IMR-90 (cell line): Measurements from ENCODE around the gene ZNF599. TPM values are rescaled to one million over a fixed set of nuclear protein-coding genes. Genes with fewer than 3 reads are reported as not detected.

ENCODE experiments used
- ATAC-seq: fragments of 200-7000 bp; cut with Tn5 transposase; 2 replicates; pipeline ENCODE4 v1.9.1; 2020; ENCODE audit warnings: low read depth, mild to moderate bottlenecking, moderate library complexity
- BruUV-seq: library from RNA; stranded (reverse); fragments of 400-500 nt; replicated peaks from 2 replicates; lab custom pipeline; 2021; lab: Mats Ljungman, UMichigan
- CTCF ChIA-PET: fragments of 300-600 bp; formaldehyde crosslinking; extraction: SDS; loops from one replicate; lab custom pipeline; 2021; ENCODE audit warnings: antibody characterized with exemption; lab: Yijun Ruan, JAX
- POLR2A ChIA-PET: fragments of 300-600 bp; sonication (Branson Sonifier 250); formaldehyde crosslinking; loops from one replicate; lab custom pipeline; 2022; ENCODE audit warnings: antibody characterized with exemption; ENCODE audit not compliant: unreplicated experiment; lab: Charles Lee
- DNase-seq: peaks from one replicate; pipeline ENCODE4 v3.0.0; 2013
- H2AFZ ChIP-seq: replicated peaks from 2 replicates; pipeline ENCODE3; 2013; ENCODE audit warnings: low read length, mild to moderate bottlenecking; ENCODE audit not compliant: poor library complexity
- H2AK5ac ChIP-seq: 2 replicates; pipeline ENCODE4 v1.6.1; 2013; ENCODE audit warnings: low read depth, low read length, inconsistent platforms
- H2AK9ac ChIP-seq: replicated peaks from 2 replicates; pipeline ENCODE3; 2013; ENCODE audit warnings: mild to moderate bottlenecking, low read depth, low read length, moderate library complexity; ENCODE audit not compliant: poor library complexity
- H2BK120ac ChIP-seq: 2 replicates; pipeline ENCODE4 v1.6.1; 2013; ENCODE audit warnings: low read depth, low read length, inconsistent platforms
- H2BK15ac ChIP-seq: 3 replicates; pipeline ENCODE4 v1.6.1; 2013; ENCODE audit warnings: low read depth, low read length, inconsistent platforms
- H2BK20ac ChIP-seq: 2 replicates; pipeline ENCODE4 v1.6.1; 2013; ENCODE audit warnings: low read depth, mild to moderate bottlenecking, inconsistent platforms, low read length, moderate library complexity
- H2BK5ac ChIP-seq: 2 replicates; pipeline ENCODE4 v1.6.1; 2013; ENCODE audit warnings: mild to moderate bottlenecking, low read depth, low read length, inconsistent platforms; ENCODE audit not compliant: poor library complexity, severe bottlenecking
- H3K14ac ChIP-seq: replicated peaks from 2 replicates; pipeline ENCODE4 v1.6.1; 2013; ENCODE audit warnings: low read depth, low read length, inconsistent platforms
- H3K18ac ChIP-seq: 2 replicates; pipeline ENCODE4 v1.6.1; 2013; ENCODE audit warnings: low read depth, low read length, control low read depth
- H3K23ac ChIP-seq: 2 replicates; pipeline ENCODE4 v1.6.1; 2013; ENCODE audit warnings: low read depth, low read length, inconsistent platforms
- H3K27ac ChIP-seq: 2 replicates; pipeline ENCODE4 v1.5.1; 2013; ENCODE audit warnings: mild to moderate bottlenecking, control low read depth, low read length; ENCODE audit not compliant: insufficient read depth
- H3K27me3 ChIP-seq: 2 replicates; pipeline ENCODE4 v1.6.1; 2013; ENCODE audit warnings: low read length; ENCODE audit not compliant: control insufficient read depth, insufficient read depth
- H3K36me3 ChIP-seq: 2 replicates; pipeline ENCODE4 v1.6.1; 2013; ENCODE audit warnings: low read length, mixed read lengths; ENCODE audit not compliant: control insufficient read depth, insufficient read depth
- H3K4ac ChIP-seq: 2 replicates; pipeline ENCODE4 v1.6.1; 2013; ENCODE audit warnings: low read depth, low read length, inconsistent platforms
- H3K4me1 ChIP-seq: 2 replicates; pipeline ENCODE4 v1.6.1; 2013; ENCODE audit warnings: low read length, mixed read lengths; ENCODE audit not compliant: control insufficient read depth, insufficient read depth
- H3K4me2 ChIP-seq: 2 replicates; pipeline ENCODE4 v1.6.1; 2013; ENCODE audit warnings: low read depth, mild to moderate bottlenecking, control low read depth, low read length, moderate library complexity
- H3K4me3 ChIP-seq: 2 replicates; pipeline ENCODE4 v1.5.1; 2013; ENCODE audit warnings: low read depth, mild to moderate bottlenecking, control low read depth, low read length, moderate library complexity; ENCODE audit not compliant: insufficient read depth
- H3K56ac ChIP-seq: 2 replicates; pipeline ENCODE4 v1.6.1; 2013; ENCODE audit warnings: low read length, inconsistent platforms; ENCODE audit not compliant: insufficient read depth; ENCODE audit errors: extremely low read depth
- H3K79me1 ChIP-seq, 2 experiments: 2 replicates each; pipeline ENCODE4 v1.6.1; 2013; ENCODE audit warnings: low read length in 2 of 2, inconsistent platforms in 1 of 2, low read depth in 1 of 2
- H3K9ac ChIP-seq: 2 replicates; pipeline ENCODE4 v1.6.1; 2013; ENCODE audit warnings: low read depth, low read length, control low read depth
- H3K9me1 ChIP-seq: 2 replicates; pipeline ENCODE4 v1.6.1; 2013; ENCODE audit warnings: low read length, inconsistent platforms; ENCODE audit not compliant: insufficient read depth
- H3K9me3 ChIP-seq: 2 replicates; pipeline ENCODE4 v1.6.1; 2013; ENCODE audit warnings: low read length; ENCODE audit not compliant: control insufficient read depth, insufficient read depth
- H4K20me1 ChIP-seq: 2 replicates; pipeline ENCODE4 v1.6.1; 2013; ENCODE audit warnings: low read length, inconsistent platforms; ENCODE audit not compliant: insufficient read depth
- H4K5ac ChIP-seq: 2 replicates; pipeline ENCODE4 v1.6.1; 2013; ENCODE audit warnings: mild to moderate bottlenecking, low read depth, low read length, control low read depth
- H4K8ac ChIP-seq, 2 experiments: 2 replicates each; pipeline ENCODE4 v1.6.1; 2013; ENCODE audit warnings: low read depth in 2 of 2, low read length in 2 of 2, control low read depth in 1 of 2, inconsistent platforms in 1 of 2
- H4K91ac ChIP-seq: 2 replicates; pipeline ENCODE4 v1.6.1; 2013; ENCODE audit warnings: low read depth, low read length, inconsistent platforms; ENCODE audit not compliant: insufficient read depth
- MAFK ChIP-seq: IDR thresholded peaks from 2 replicates; pipeline ENCODE4 v1.6.1; 2012; ENCODE audit warnings: low read depth, low read length, improper control_type of control experiment
- MXI1 ChIP-seq: IDR thresholded peaks from 2 replicates; pipeline ENCODE4 v1.6.1; 2012; ENCODE audit warnings: low read depth, mild to moderate bottlenecking, low read length, moderate library complexity, borderline replicate concordance
- POLR2A ChIP-seq: IDR thresholded peaks from 2 replicates; pipeline ENCODE4 v1.6.1; 2012; ENCODE audit warnings: mild to moderate bottlenecking, low read depth, low read length
- RAD21 ChIP-seq: IDR thresholded peaks from 2 replicates; pipeline ENCODE4 v1.6.1; 2012; ENCODE audit warnings: low read length, improper control_type of control experiment
- WGBS, 2 experiments: methylation state at CpG; one replicate each; pipeline versions ENCODE4 v1.1.5 to v1.1.7; 2013; ENCODE audit warnings: missing lambda C conversion rate in 2 of 2; ENCODE audit not compliant: insufficient read length in 1 of 2; ENCODE audit errors: extremely low coverage in 2 of 2; 5-methylcytosine and 5-hydroxymethylcytosine counted together
- dilution Hi-C: fragments of 300-500 bp; cut with HindIII; formaldehyde crosslinking; loops from one replicate; pipeline ENCODE4 v1.14.3; 2018; ENCODE audit warnings: low sequenced_read_pairs; ENCODE audit not compliant: unreplicated experiment
- in situ Hi-C: fragments of 300-500 bp; cut with MboI; formaldehyde crosslinking; loops from 3 replicates; pipeline ENCODE4 v1.14.3; 2019; ENCODE audit warnings: low sequenced_read_pairs, inconsistent platforms, mixed read lengths
- intact Hi-C: fragments of 100-400 bp; cut with micrococcal nuclease; formaldehyde crosslinking; loops from 2 replicates; pipeline ENCODE4 v1.10.0; 2022
- polyA plus RNA-seq, 3 experiments: library from polyadenylated mRNA; depleted of rRNA; stranded (reverse); fragments of >200 nt; gene quantifications; 2 replicates each; pipeline ENCODE4 v1.2.3, GENCODE V29; 2012; ENCODE audit warnings: low replicate concordance in 1 of 3
- total RNA-seq: library from RNA; depleted of rRNA; stranded (reverse); fragments of >200 nt; gene quantifications from 2 replicates; pipeline ENCODE4 v1.2.3, GENCODE V29; 2012
- TF ChIP-seq, protein P1 (sequence below): fragments of 150-350 bp; IDR thresholded peaks from 2 replicates; pipeline ENCODE4 v1.6.1; 2017; ENCODE audit warnings: mild to moderate bottlenecking, antibody characterized with exemption, low read length, low read depth

The ZNF599 gene
- total and polyA plus RNA-seq, 2 of the 4 experiments (the other 2 are of a cell fraction), result 3.4 to 5.9 TPM

DNA sequence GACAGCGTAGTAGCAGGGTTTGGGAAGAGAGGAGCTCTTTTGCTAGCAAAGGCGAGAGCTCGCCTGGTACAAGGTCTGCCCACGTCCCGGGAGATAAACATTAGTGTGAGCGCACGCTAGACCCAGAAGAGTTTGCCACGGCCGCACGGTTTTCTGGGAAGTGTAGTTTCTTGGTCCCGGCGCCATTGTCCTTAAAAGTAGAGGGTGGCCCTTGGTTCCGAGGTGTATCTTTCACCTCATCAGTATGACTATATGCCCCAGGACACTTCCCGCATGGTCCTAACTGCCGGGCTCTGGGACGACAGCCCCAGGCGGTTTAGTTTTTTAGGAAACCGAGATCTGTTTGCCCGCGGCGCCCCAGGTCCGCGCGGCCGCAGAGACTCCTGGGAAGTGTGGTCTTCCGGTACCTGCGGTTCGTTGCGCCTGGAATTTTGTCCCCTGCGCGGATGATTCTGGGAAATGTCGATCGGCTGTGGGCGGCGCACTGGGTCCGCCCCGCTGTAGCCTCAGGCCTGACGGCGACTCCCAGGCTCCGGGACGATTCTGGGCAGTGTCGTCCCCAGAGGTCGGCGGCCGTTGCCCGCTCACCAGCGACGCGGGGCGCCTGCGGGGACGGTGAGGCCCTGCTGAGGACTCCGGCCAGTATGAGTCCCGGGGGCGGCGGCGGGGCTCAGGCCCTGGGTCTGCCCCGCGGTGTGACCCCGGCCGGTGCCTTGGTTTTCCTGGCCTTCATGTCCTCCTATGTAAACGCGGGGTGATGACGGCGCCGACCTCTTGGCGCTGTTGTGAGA lies 39.1 kb downstream of the ZNF599 start, which contains the start of gene ZNF181:
TSS of gene ZNF181 (plus strand) at position 498 of the 791 bp plus-strand sequence. CDS start 795 bp downstream, outside the sequence.
- intact Hi-C loops, result loop anchor here (1.0 kb wide), 2 partner anchors 57 to 193 kb away; partner anchors contain the start of genes SCGB2B2 and ZNF302
- H3K23ac ChIP-seq, result peak within 1 kb of the TSS; percentile 91

More for the DNA sequence above, 39.1 kb downstream of the ZNF599 start, which contains the start of gene ZNF181:
- Histone ChIP-seq H3K9me3 (peaks cover 2% of the 10 kb centered on the region; the same call in 1 of the 2 replicates), H3K9me1 (peaks cover 4% of the 10 kb centered on the region; the same call in 1 of the 2 replicates), H3K18ac (peak within 1 kb of the TSS; percentile 91), H3K36me3 (peaks cover 9% of the 10 kb centered on the region), H3K4me2 (peak within 1 kb of the TSS; percentile 87), H2BK20ac (peak within 1 kb of the TSS; percentile 78), H4K5ac (peak within 1 kb of the TSS; percentile 87), H2AFZ (peak within 1 kb of the TSS; percentile 96), H3K14ac (peak within 1 kb of the TSS; percentile 90), H3K56ac (peak within 1 kb of the TSS; percentile 90), H2BK5ac (peak within 1 kb of the TSS; percentile 92), H3K4ac (peak within 1 kb of the TSS; percentile 97), H2BK15ac (no peak within 1 kb of the TSS), H3K27ac (peak within 1 kb of the TSS; percentile 94), H3K79me1 (peaks cover 10 to 18% of the 10 kb centered on the region in 2 experiments), H2BK120ac (peak within 1 kb of the TSS; percentile 93), H3K4me3 (peak within 1 kb of the TSS; percentile 72), H2AK5ac (peak within 1 kb of the TSS; percentile 20; the same call in 1 of the 2 replicates), H3K9ac (peak within 1 kb of the TSS; percentile 90), H4K20me1 (no peaks in the 10 kb centered on the region), H4K91ac (peak within 1 kb of the TSS; percentile 94), H4K8ac (peak within 1 kb of the TSS; percentile 42 to 99), H3K27me3 (no peaks in the 10 kb centered on the region), H2AK9ac (peak within 1 kb of the TSS; percentile 86), H3K4me1 (peaks cover 8% of the 10 kb centered on the region)
- in situ Hi-C loops, result no loop called here
- dilution Hi-C loops, result no loop called here
- no TSS peak for BruUV-seq
- ATAC-seq, result peak; percentile 94
- DNase-seq, result peak; percentile 86
- 0% methylated on average over 16 of the region's 67 CpGs; no CpG with 5 or more reads in 1 of the 2 experiments for WGBS, 2 experiments
- CTCF ChIA-PET, result no interaction called here
- TF ChIP-seq MXI1 (peak; percentile 65), POLR2A (peak; percentile 81), MAFK (no peak), RAD21 (no peak)
- TF ChIP-seq, protein P1, sequence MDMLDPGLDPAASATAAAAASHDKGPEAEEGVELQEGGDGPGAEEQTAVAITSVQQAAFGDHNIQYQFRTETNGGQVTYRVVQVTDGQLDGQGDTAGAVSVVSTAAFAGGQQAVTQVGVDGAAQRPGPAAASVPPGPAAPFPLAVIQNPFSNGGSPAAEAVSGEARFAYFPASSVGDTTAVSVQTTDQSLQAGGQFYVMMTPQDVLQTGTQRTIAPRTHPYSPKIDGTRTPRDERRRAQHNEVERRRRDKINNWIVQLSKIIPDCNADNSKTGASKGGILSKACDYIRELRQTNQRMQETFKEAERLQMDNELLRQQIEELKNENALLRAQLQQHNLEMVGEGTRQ, result peak; percentile 49; the same call in 1 of the 2 replicates
- POLR2A ChIA-PET, result no interaction called here
